ENCODE results near the gene KLK6.

DNA sequence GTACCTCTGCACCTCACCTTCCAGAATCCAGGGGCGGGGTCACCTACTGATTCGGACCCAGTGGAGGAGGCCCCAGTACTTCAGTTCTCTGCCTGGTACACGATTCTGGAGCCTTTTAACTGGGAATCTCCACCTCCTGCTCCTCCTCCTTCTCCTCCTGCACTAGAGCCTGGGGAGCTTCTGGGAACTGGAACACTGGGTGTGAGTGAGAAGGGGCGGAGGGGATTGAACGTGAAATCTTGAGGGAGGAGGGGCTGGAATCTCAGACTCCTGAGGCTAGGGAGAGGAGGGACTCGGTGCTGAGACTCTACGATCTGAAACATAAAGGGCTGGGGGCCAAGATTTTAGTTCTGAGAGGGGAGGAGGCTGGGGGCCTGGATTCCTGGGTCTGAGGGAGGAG is 32.1 kb upstream of the KLK6 start, which contains the start of gene KLK8:
- TF ChIP-seq POLR2A (IDR thresholded peaks at IDR 0.05; ENCODE audit: low read length) (no peak), GATA1 (IDR thresholded peaks at IDR 0.05; ENCODE audit: low read depth, low read length) (no peak)
